Kidney epithelial cell (primary cell): Measurements from ENCODE around the gene EXOC3L1. TPM values are rescaled to one million over a fixed set of nuclear protein-coding genes. Genes with fewer than 3 reads are reported as not detected.

Source experiments
- DNase-seq: peaks from one replicate; pipeline ENCODE4 v3.0.0-alpha.2; 2010; ENCODE audit warnings: low read depth
- H3K27me3 ChIP-seq: 2 replicates; pipeline ENCODE4 v1.6.0; 2011; ENCODE audit warnings: low read length; ENCODE audit not compliant: control insufficient read depth, insufficient read depth
- H3K36me3 ChIP-seq: 2 replicates; pipeline ENCODE4 v1.5.1; 2011; ENCODE audit warnings: low read length; ENCODE audit not compliant: control insufficient read depth, insufficient read depth
- H3K4me3 ChIP-seq: 2 replicates; pipeline ENCODE4 v1.5.1; 2011; ENCODE audit warnings: low read depth, mild to moderate bottlenecking, control low read depth, low read length
- total RNA-seq: library from RNA; depleted of rRNA; stranded (reverse); fragments of >200 nt; gene quantifications from 2 replicates; pipeline ENCODE4 v1.2.3, GENCODE V29; 2015
- TF ChIP-seq, protein P1 (sequence below): IDR thresholded peaks from 2 replicates; pipeline ENCODE4 v1.5.1; 2011; ENCODE audit warnings: mild to moderate bottlenecking, moderate library complexity, low read length, control low read depth, inconsistent platforms; ENCODE audit not compliant: insufficient read depth, poor library complexity, severe bottlenecking

EXOC3L1 gene
- total RNA-seq, 1 donor from 2014 or later: 0.25 TPM

DNA sequence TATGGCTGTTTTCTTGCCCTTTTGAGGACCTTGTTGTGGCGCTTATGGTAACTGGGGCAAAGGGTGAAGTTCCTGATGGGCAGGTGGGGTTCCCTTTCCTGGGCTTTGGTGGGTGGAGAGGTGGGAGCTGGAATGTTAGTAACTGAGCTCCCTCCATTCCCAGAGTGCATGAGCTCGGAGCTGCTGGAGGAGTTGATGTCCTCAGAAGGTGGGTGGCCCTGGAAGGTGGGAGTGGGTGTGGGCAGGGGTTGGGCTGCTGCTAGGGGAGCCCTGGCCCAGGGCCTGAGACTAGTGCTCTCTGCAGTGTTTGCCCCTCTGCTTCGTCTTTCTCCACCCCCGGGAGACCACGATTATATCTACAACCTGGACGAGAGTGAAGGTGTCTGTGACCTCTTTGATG, 7.8 kb upstream of the EXOC3L1 start:
- DNase-seq: no peak
- Histone ChIP-seq H3K36me3 (peaks cover 2% of the 10 kb centered on the region), H3K4me3 (no peak overlapping the region), H3K27me3 (no peaks in the 10 kb centered on the region)
- TF ChIP-seq, protein P1, sequence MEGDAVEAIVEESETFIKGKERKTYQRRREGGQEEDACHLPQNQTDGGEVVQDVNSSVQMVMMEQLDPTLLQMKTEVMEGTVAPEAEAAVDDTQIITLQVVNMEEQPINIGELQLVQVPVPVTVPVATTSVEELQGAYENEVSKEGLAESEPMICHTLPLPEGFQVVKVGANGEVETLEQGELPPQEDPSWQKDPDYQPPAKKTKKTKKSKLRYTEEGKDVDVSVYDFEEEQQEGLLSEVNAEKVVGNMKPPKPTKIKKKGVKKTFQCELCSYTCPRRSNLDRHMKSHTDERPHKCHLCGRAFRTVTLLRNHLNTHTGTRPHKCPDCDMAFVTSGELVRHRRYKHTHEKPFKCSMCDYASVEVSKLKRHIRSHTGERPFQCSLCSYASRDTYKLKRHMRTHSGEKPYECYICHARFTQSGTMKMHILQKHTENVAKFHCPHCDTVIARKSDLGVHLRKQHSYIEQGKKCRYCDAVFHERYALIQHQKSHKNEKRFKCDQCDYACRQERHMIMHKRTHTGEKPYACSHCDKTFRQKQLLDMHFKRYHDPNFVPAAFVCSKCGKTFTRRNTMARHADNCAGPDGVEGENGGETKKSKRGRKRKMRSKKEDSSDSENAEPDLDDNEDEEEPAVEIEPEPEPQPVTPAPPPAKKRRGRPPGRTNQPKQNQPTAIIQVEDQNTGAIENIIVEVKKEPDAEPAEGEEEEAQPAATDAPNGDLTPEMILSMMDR: no peak

DNA sequence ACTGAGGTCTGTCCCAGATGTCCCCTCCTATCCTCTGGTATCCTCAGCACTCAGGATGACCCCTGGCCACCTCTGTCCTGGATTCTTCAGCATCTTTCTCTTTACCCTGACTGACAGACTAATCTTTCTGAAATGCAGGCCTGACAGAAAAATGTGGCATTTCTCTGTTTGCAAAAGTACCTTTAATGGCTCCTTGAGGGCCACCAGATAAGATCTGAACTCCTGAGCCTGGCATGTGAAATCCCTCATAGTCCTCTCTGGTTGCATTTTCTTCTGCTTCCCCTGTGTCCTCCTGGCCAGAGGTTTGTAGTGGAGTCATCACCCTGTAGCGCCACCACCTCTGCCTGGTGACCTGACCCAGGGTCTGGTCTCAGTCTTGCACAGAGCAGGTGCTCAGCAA, 6.9 kb upstream of the EXOC3L1 start:
- DNase-seq: no peak
- Histone ChIP-seq H3K27me3 (no peaks in the 10 kb centered on the region), H3K36me3 (peaks cover 2% of the 10 kb centered on the region), H3K4me3 (no peak overlapping the region)
- TF ChIP-seq, protein P1: no peak

DNA sequence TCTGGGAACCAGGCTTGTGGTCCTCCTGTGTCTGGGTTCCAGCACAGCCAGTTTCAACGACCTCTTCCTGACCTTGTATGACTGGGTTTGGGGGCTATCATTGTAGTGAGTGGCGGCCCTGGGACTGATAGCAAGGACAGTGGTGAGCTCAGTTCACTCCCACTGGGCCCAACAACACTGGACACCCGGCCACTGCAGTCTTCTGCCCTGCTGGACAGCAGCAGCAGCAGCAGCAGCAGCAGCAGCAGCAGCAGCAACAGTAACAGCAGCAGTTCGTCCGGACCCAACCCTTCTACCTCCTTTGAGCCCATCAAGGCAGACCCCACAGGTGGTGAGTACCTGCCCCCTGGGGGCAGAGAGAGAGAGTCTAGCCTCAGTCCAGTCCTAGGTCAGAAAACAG, 5.7 kb upstream of the EXOC3L1 start:
- no peak for DNase-seq
- H3K36me3 ChIP-seq: peaks cover 2% of the 10 kb centered on the region
- TF ChIP-seq, protein P1: no peak
- H3K27me3 ChIP-seq: no peaks in the 10 kb centered on the region
- no peak overlapping the region for H3K4me3 ChIP-seq

DNA sequence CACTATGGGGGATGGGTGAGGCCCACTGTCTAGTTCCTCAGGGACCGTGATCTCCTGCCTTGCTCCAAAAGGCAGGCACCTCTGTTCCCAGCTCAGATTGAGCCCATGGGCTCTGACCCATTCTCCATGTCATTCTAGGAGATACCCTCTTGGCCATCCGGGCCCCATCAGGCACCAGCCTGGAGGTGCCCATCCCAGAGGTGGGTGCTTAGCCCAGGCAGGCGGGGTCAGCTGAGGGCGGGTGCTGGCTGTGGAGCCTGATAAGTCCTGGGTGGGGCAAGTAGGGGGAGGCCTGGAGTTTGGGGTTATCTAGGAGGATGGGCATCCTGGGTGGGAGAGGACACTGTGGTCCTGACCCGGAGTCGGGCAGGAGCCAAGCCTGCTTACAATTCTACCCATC, 4.3 kb upstream of the EXOC3L1 start:
- TF ChIP-seq, protein P1: no peak
- Histone ChIP-seq H3K36me3 (peaks cover 2% of the 10 kb centered on the region), H3K27me3 (no peaks in the 10 kb centered on the region), H3K4me3 (no peak overlapping the region)
- no peak for DNase-seq

DNA sequence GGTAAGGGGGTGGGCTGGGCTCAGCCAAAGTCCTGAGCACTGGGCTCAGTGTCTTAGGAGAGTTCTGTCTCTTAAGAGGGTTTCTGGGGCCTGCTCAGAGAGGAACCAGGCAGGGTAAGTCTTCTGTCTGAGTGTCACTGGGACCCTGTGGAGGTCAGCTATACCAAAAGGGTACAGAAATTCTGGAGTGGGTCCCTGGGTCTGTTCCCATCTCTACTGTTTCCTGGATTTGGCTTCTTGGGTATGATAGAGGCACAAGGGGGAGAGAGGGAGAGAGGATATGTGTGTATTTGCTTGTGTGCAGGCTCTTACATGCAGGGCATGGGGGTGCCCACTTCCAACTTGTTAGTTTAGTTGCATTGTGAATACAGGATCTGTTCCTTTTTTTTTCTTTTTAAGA, 3.6 kb upstream of the EXOC3L1 start:
- H3K27me3 ChIP-seq: no peaks in the 10 kb centered on the region

More for the DNA sequence above, 3.6 kb upstream of the EXOC3L1 start:
- no peak overlapping the region for H3K4me3 ChIP-seq
- DNase-seq: no peak
- peaks cover 2% of the 10 kb centered on the region for H3K36me3 ChIP-seq
- TF ChIP-seq, protein P1: no peak
